ENCODE measurements around the gene MREG.

DNA sequence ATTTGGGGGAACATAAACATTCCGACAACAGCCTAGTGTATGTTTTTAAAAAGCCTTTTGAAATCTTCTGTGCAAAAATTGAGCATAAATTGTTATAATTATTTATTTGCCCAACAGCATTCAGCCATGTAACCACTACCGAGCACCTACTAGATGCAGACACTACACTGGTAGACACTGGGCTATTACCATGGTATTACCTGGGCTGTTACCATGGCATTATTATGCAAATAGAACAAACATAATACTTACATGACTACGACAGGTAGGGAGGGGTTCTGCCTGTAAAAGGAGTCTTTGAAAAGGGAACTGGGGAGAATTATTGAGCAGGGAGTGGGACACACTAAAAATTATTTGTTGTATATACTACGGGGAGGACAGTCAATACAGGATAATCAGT, 116.4 kb downstream of the MREG start:
- TF ChIP-seq POLR2A (IDR thresholded peaks at IDR 0.05) = no peak
- TF ChIP-seq, protein P1, sequence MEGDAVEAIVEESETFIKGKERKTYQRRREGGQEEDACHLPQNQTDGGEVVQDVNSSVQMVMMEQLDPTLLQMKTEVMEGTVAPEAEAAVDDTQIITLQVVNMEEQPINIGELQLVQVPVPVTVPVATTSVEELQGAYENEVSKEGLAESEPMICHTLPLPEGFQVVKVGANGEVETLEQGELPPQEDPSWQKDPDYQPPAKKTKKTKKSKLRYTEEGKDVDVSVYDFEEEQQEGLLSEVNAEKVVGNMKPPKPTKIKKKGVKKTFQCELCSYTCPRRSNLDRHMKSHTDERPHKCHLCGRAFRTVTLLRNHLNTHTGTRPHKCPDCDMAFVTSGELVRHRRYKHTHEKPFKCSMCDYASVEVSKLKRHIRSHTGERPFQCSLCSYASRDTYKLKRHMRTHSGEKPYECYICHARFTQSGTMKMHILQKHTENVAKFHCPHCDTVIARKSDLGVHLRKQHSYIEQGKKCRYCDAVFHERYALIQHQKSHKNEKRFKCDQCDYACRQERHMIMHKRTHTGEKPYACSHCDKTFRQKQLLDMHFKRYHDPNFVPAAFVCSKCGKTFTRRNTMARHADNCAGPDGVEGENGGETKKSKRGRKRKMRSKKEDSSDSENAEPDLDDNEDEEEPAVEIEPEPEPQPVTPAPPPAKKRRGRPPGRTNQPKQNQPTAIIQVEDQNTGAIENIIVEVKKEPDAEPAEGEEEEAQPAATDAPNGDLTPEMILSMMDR (IDR thresholded peaks at IDR 0.05) = no peak
